ENCODE results near the gene UBL4A. TPM values are rescaled to one million over a fixed set of nuclear protein-coding genes. Genes with fewer than 3 reads are reported as not detected.

UBL4A gene
- polyA plus RNA-seq, 1 donor (not counting 4 experiments of a cell fraction or from before 2014, with no cell fraction given), result 15.2 TPM

DNA sequence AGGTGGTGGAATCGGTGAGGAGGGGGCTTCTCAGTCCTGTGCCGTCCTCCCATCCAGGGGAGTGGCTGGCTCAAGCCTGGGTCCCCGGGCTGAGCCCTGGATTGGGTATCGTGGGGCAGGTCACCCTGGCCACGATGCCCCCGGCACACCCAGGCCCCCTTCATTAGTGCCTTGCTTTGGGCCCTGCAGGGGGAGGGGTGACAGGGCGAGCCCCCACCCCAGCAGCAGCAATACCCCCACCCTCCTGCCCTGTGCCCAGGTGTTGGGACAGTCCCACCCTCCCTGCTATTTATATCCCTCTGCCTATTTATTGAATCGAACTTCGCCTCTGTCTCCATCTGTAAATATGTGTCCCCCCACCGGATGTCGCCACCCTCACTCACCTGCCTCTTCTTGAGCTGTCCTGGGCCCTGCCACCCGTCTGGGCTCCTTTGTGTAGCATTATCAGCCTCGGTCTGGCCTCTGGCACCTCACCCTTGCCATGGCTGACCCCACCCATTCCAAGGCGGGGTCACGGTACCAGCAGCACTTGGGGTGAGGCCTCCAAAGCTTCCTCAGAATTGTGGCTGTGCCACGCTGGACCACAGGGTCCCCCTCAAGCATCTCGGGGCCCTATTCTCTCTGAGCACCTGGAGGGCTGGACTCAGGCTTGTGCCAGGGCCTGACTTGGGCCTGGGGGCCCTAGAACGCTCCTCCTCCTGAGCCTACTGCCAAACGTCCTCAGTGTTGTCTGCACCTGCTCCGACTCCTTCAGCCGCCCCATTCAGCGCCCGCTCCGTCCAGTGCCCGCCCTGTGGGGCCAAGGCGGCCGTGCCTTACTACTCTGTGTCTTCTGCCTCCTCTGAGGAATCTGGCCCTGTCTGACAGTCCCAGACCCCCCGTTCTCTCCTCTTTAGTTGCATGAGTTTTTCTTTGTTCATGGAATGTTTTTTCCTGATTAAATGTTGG lies 13.5 kb downstream of the UBL4A start:
- Histone ChIP-seq H2AFZ (ENCODE audit: control insufficient read depth, low read length) (no peak overlapping the region), H3K9me1 (ENCODE audit: control insufficient read depth, extremely low read depth, insufficient read depth, low read length) (no peaks in the 10 kb centered on the region), H3K9ac (ENCODE audit: control insufficient read depth, extremely low read depth, insufficient read depth, low read length) (no peak overlapping the region), H3K79me2 (ENCODE audit: control insufficient read depth, insufficient read depth, low read length) (no peaks in the 10 kb centered on the region), H3K9me3 (ENCODE audit: control insufficient read depth, low read depth, low read length) (peaks cover 2% of the 10 kb centered on the region), H4K20me1 (ENCODE audit: control insufficient read depth, extremely low read depth, insufficient read depth, low read length) (no peaks in the 10 kb centered on the region), H3K4me2 (ENCODE audit: control insufficient read depth, extremely low read depth, insufficient read depth, low read depth, low read length) (no peak overlapping the region), H3K27me3 (ENCODE audit: control insufficient read depth, extremely low read depth, insufficient read depth, low read length) (no peaks in the 10 kb centered on the region), H3K4me3 (ENCODE audit: control insufficient read depth in 2 of 3, extremely low read depth in 1 of 3, insufficient read depth in 2 of 3, low read depth in 1 of 3, low read length in 3 of 3) (no peak overlapping the region), H3K27ac (ENCODE audit: control insufficient read depth, insufficient read depth, low read length) (no peak overlapping the region), H3K36me3 (ENCODE audit: control insufficient read depth in 2 of 2, extremely low read depth in 1 of 2, insufficient read depth in 2 of 2, low read length in 2 of 2) (peaks cover 0 to 5% of the 10 kb centered on the region in 2 experiments), H3K4me1 (ENCODE audit: control insufficient read depth, extremely low read depth, insufficient read depth, low read length) (no peaks in the 10 kb centered on the region)
- TF ChIP-seq EZH2 (IDR thresholded peaks at IDR 0.05; ENCODE audit: low read length) (no peak), CTCF (optimal IDR thresholded peaks at IDR 0.05 in 1 of 3, IDR thresholded peaks at IDR 0.05 in 1 of 3, conservative IDR thresholded peaks at IDR 0.05 in 1 of 3; ENCODE audit: extremely low read depth in 1 of 3, insufficient read depth in 2 of 3, low read length in 3 of 3) (no peak)
- dilution Hi-C loops (cut with MboI; ENCODE audit: extremely low pct_ligation_motif_present, low sequenced_read_pairs), result no loop called here
- DNase-seq (ENCODE audit: low read depth, low spot score) (no peak), FAIRE-seq (no peak)

DNA sequence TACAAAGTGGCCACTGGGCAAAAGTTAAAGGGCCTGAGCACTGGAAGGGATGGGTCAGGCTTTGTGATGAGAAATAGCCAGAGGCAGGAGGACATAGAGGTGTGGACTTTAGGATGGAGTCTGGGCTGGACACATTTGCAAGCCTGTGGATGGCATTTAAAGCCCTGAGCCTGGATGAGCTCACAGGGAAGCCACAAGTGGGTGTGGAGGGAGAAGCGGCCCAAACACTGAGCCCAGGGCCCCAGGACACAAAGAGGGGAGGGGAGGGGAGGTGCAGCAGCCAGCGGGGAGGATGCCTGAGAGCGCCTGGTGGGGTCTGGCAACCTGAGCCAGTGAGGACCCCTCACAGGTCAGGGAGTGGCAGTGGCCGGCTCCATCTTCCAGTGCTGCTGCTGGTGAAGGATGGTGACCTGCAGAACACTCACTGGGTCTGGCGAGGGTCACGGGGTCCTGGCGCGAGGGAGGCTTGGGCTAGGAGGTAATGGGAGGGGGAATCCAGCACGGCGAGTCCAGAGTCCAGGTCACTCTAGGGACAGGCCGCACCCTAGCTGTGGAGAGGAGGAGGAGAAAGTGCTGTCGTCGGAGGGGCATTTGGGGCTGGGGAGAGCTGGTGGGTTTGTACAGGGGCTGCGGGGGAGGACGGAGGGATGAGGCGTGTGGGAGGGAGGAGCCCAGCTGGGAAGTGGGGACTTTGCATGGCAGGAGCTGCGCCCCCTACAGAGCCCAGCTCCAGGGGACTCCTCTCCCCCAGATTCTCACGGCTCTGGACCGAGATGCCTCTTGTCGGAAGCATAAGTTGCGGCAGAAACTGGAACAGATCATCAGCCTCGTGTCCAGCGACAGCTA lies 14.4 kb downstream of the UBL4A start:
- Histone ChIP-seq H3K9ac (ENCODE audit: control insufficient read depth, extremely low read depth, insufficient read depth, low read length) (no peak overlapping the region), H3K27ac (ENCODE audit: control insufficient read depth, insufficient read depth, low read length) (no peak overlapping the region), H3K36me3 (ENCODE audit: control insufficient read depth in 2 of 2, extremely low read depth in 1 of 2, insufficient read depth in 2 of 2, low read length in 2 of 2) (peaks cover 0 to 5% of the 10 kb centered on the region in 2 experiments), H3K4me1 (ENCODE audit: control insufficient read depth, extremely low read depth, insufficient read depth, low read length) (no peaks in the 10 kb centered on the region), H3K9me1 (ENCODE audit: control insufficient read depth, extremely low read depth, insufficient read depth, low read length) (no peaks in the 10 kb centered on the region), H2AFZ (ENCODE audit: control insufficient read depth, low read length) (no peak overlapping the region), H3K4me2 (ENCODE audit: control insufficient read depth, extremely low read depth, insufficient read depth, low read depth, low read length) (no peak overlapping the region), H4K20me1 (ENCODE audit: control insufficient read depth, extremely low read depth, insufficient read depth, low read length) (no peaks in the 10 kb centered on the region), H3K9me3 (ENCODE audit: control insufficient read depth, low read depth, low read length) (peaks cover 2% of the 10 kb centered on the region), H3K4me3 (ENCODE audit: control insufficient read depth in 2 of 3, extremely low read depth in 1 of 3, insufficient read depth in 2 of 3, low read depth in 1 of 3, low read length in 3 of 3) (no peak overlapping the region), H3K27me3 (ENCODE audit: control insufficient read depth, extremely low read depth, insufficient read depth, low read length) (no peaks in the 10 kb centered on the region), H3K79me2 (ENCODE audit: control insufficient read depth, insufficient read depth, low read length) (no peaks in the 10 kb centered on the region)
- dilution Hi-C loops (cut with MboI; ENCODE audit: extremely low pct_ligation_motif_present, low sequenced_read_pairs), result no loop called here
- no peak for TF ChIP-seq CTCF (optimal IDR thresholded peaks at IDR 0.05 in 1 of 3, IDR thresholded peaks at IDR 0.05 in 1 of 3, conservative IDR thresholded peaks at IDR 0.05 in 1 of 3; ENCODE audit: extremely low read depth in 1 of 3, insufficient read depth in 2 of 3, low read length in 3 of 3)
- TF ChIP-seq EZH2 (IDR thresholded peaks at IDR 0.05; ENCODE audit: low read length), result no peak
- no peak for DNase-seq (ENCODE audit: low read depth, low spot score)
- FAIRE-seq, result no peak

Data from keratinocyte (primary cell).